Peyer's patch (tissue), 4 donors: ENCODE measurements around the gene SHOC1. TPM values are rescaled to one million over a fixed set of nuclear protein-coding genes. Genes with fewer than 3 reads are reported as not detected.
"Not testable (repeated sequence)": the region's sequence is repeated elsewhere in the genome, so short reads cannot be mapped to it uniquely, and the experiment has no call there.

Experiments
- DNase-seq, 3 donors: peaks; one replicate each; pipeline ENCODE4 v3.0.0-alpha.2; 2017 to 2019
- H3K27ac ChIP-seq, 4 donors: fragments of 200-600 bp; sonication (generic); one replicate each; pipeline ENCODE4 v1.5.1; 2016 to 2019
- H3K27me3 ChIP-seq, 2 donors: fragments of 200-600 bp; sonication (generic); one replicate each; pipeline ENCODE4 v1.5.1; 2019
- H3K36me3 ChIP-seq, 3 donors: fragments of 200-600 bp; sonication (generic); one replicate each; pipeline ENCODE4 v1.5.1; 2016 to 2019
- H3K4me1 ChIP-seq, 4 donors: fragments of 200-600 bp; sonication (generic); one replicate each; pipeline ENCODE4 v1.5.1; 2016 to 2019
- H3K4me3 ChIP-seq, 4 donors: fragments of 200-600 bp; sonication (generic); 1 replicate in 3 of 4; 2 replicates in 1 of 4; pipeline ENCODE4 v1.5.1; 2016 to 2019; ENCODE audit warnings: mild to moderate bottlenecking in 1 of 4
- H3K9me3 ChIP-seq, 4 donors: fragments of 200-600 bp; sonication (generic); one replicate each; pipeline ENCODE4 v1.5.1; 2016 to 2019; ENCODE audit warnings: mild to moderate bottlenecking in 1 of 4
- CTCF ChIP-seq, 6 experiments: fragments of 450-650 bp in 4 of 6; fragments of 200-600 bp in 2 of 6; sonication (generic) in 1 of 6; IDR thresholded peaks; one replicate each; pipeline ENCODE4 v1.5.1; 2017 to 2019; ENCODE audit warnings: antibody characterized with exemption in 6 of 6, mild to moderate bottlenecking in 3 of 6, moderate library complexity in 1 of 6
- POLR2A ChIP-seq, 2 donors: fragments of 450-650 bp; IDR thresholded peaks; one replicate each; pipeline ENCODE4 v1.5.1; 2017; ENCODE audit warnings: antibody characterized with exemption in 2 of 2, mild to moderate bottlenecking in 2 of 2, moderate library complexity in 2 of 2
- total RNA-seq, 4 donors: library from RNA; depleted of rRNA; stranded (reverse); fragments of >200 nt; gene quantifications; one replicate each; pipeline ENCODE4 v1.1.0, GENCODE V29; 2016

The SHOC1 gene
- total RNA-seq, 4 donors from 2014 or later, result not detected

DNA sequence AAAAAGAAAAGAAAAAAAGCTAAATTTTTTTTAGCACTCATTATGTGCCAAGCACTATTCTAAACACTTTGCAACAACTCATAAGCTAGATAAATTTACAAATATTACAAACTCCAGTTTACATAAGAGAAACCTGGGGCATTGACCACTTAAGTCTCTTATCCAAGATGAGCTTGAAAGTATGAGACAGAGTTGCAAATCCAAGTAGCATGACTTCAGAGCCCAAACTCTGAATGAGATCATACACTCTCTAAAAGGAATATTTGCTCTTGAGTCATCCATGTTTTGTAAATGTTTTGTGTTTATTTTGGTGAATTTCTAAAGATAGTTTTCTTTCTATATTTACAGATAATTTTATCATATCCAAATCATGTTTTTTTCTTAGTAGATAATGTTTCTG is 4.0 kb upstream of the SHOC1 start:
- H3K27ac ChIP-seq, result no peak overlapping the region
- no peaks in the 10 kb centered on the region for H3K9me3 ChIP-seq
- no peak for TF ChIP-seq POLR2A (IDR thresholded peaks at IDR 0.05)
- no peak for TF ChIP-seq CTCF (IDR thresholded peaks at IDR 0.05)
- H3K27me3 ChIP-seq, result no peaks in the 10 kb centered on the region
- H3K4me1 ChIP-seq, result no peaks in the 10 kb centered on the region
- H3K4me3 ChIP-seq, result no peak overlapping the region
- no peak for DNase-seq
- H3K36me3 ChIP-seq, result no peaks in the 10 kb centered on the region

DNA sequence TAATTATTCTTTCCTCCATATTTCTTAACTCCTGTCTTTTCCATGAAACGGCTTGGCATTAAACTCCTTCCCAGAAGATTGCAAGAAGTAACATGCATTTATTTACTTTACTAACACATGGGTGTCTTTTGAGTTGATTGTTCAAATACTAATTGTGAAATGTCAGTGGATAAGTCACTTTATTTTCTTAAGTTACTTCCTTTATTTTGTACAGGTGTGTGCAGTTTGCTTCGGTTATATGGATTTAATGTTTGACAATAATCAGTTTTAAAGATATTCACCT is 761 bp upstream of the SHOC1 start:
- Histone ChIP-seq H3K36me3 (no peaks in the 10 kb centered on the region), H3K4me3 (no peak overlapping the region), H3K27me3 (no peaks in the 10 kb centered on the region), H3K4me1 (no peaks in the 10 kb centered on the region), H3K9me3 (no peaks in the 10 kb centered on the region), H3K27ac (no peak overlapping the region)
- TF ChIP-seq CTCF (IDR thresholded peaks at IDR 0.05) (no peak), POLR2A (IDR thresholded peaks at IDR 0.05) (no peak)
- no peak for DNase-seq

- H3K4me3 ChIP-seq, H3K27me3 ChIP-seq, DNase-seq: not testable (repeated sequence)
Measured at GRCh38 chr9:111791821-111792220, 2.9 kb downstream of the SHOC1 start.

DNA sequence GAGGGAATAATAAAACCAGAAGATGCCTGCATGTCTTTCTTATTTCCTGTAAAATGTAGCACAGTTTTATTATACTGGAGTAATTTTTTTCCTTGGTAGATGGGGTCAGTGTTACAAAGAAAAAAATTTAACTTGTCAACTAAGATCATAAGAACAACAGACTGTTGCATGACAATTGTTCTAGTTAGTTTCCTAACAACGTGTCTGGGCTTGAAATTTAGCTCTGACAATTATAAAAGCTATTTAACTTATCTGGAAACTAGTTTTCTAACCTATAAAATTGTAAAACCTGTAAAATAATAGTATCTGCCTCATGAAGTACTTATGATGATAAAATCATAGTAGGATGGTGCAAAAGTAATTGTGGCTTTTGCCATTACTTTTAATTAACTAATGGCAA is 4.9 kb downstream of the SHOC1 start:
- Histone ChIP-seq H3K4me3 (no peak overlapping the region), H3K9me3 (no peaks in the 10 kb centered on the region), H3K36me3 (no peaks in the 10 kb centered on the region), H3K4me1 (no peaks in the 10 kb centered on the region), H3K27ac (no peak overlapping the region), H3K27me3 (no peaks in the 10 kb centered on the region)
- TF ChIP-seq CTCF (IDR thresholded peaks at IDR 0.05), result no peak
- no peak for TF ChIP-seq POLR2A (IDR thresholded peaks at IDR 0.05)
- DNase-seq, result no peak

More at GRCh38 chr9:111791821-111792220, 2.9 kb downstream of the SHOC1 start:
- not testable (repeated sequence) for H3K27ac ChIP-seq, H3K36me3 ChIP-seq, H3K9me3 ChIP-seq, H3K4me1 ChIP-seq

GRCh38 chr9:111783857-111784256 is 10.9 kb downstream of the SHOC1 start:
- no peak overlapping the region for H3K27ac ChIP-seq
- H3K27me3 ChIP-seq, result no peaks in the 10 kb centered on the region
- H3K9me3 ChIP-seq, result no peaks in the 10 kb centered on the region
- TF ChIP-seq CTCF (IDR thresholded peaks at IDR 0.05) (no peak), POLR2A (IDR thresholded peaks at IDR 0.05) (no peak)
- no peak for DNase-seq
- no peaks in the 10 kb centered on the region for H3K4me1 ChIP-seq
- no peaks in the 10 kb centered on the region for H3K36me3 ChIP-seq
- H3K4me3 ChIP-seq, result no peak overlapping the region

DNA sequence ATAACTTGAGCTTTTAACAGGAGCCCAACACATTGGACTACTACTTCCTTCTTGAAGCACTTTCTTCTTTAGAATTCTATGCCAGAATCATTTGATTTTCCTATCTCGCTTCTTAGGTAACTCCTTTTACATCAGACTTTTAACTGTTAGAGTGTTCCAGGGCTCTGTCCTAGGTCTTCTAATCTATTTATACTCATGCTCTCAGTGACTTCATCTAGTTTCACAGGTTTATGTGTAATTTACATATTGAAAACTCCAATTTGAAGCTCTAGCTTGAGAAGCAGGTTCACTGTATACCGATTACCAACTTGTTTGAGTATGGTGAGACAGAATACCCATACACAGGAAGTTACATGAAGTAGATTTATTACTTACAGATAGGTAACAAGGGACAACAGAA is 11.3 kb downstream of the SHOC1 start:
- TF ChIP-seq CTCF (IDR thresholded peaks at IDR 0.05), result no peak
- no peak for TF ChIP-seq POLR2A (IDR thresholded peaks at IDR 0.05)
- H3K27ac ChIP-seq, result no peak overlapping the region
- no peaks in the 10 kb centered on the region for H3K27me3 ChIP-seq
- no peaks in the 10 kb centered on the region for H3K36me3 ChIP-seq
- DNase-seq, result no peak
- H3K4me1 ChIP-seq, result no peaks in the 10 kb centered on the region
- H3K4me3 ChIP-seq, result no peak overlapping the region
- no peaks in the 10 kb centered on the region for H3K9me3 ChIP-seq
